Neural cell (in vitro differentiated cells): ENCODE results near the gene CDK4.

Experiments used
- EP300 ChIP-seq: fragments of 450-650 bp; conservative IDR thresholded peaks from 2 replicates; pipeline ENCODE4 v1.6.1; 2014; ENCODE audit warnings: antibody characterized with exemption, mild to moderate bottlenecking, moderate library complexity; ENCODE audit not compliant: poor library complexity, severe bottlenecking
- EZH2 ChIP-seq: fragments of 200-600, 300-800 bp; shearing (Covaris generic), sonication (generic); IDR thresholded peaks from 2 replicates; pipeline ENCODE4 v1.6.1; 2014; ENCODE audit warnings: antibody characterized with exemption, low read length, borderline replicate concordance, mild to moderate bottlenecking; ENCODE audit not compliant: insufficient read depth, poor library complexity, severe bottlenecking
- POLR2AphosphoS5 ChIP-seq: IDR thresholded peaks from 2 replicates; pipeline ENCODE4 v1.6.1; 2012
- RAD21 ChIP-seq: fragments of 450-650 bp; conservative IDR thresholded peaks from 2 replicates; pipeline ENCODE4 v1.6.1; 2014; ENCODE audit warnings: antibody characterized with exemption, mild to moderate bottlenecking, moderate library complexity
- REST ChIP-seq: IDR thresholded peaks from 2 replicates; pipeline ENCODE4 v1.6.1; 2012; ENCODE audit warnings: borderline replicate concordance
- TF ChIP-seq, protein P1 (sequence below): fragments of 450-650 bp; IDR thresholded peaks from 2 replicates; pipeline ENCODE4 v1.5.1; 2014; ENCODE audit warnings: antibody characterized with exemption, mild to moderate bottlenecking, moderate library complexity; ENCODE audit not compliant: poor library complexity, severe bottlenecking

- TF ChIP-seq, protein P1, sequence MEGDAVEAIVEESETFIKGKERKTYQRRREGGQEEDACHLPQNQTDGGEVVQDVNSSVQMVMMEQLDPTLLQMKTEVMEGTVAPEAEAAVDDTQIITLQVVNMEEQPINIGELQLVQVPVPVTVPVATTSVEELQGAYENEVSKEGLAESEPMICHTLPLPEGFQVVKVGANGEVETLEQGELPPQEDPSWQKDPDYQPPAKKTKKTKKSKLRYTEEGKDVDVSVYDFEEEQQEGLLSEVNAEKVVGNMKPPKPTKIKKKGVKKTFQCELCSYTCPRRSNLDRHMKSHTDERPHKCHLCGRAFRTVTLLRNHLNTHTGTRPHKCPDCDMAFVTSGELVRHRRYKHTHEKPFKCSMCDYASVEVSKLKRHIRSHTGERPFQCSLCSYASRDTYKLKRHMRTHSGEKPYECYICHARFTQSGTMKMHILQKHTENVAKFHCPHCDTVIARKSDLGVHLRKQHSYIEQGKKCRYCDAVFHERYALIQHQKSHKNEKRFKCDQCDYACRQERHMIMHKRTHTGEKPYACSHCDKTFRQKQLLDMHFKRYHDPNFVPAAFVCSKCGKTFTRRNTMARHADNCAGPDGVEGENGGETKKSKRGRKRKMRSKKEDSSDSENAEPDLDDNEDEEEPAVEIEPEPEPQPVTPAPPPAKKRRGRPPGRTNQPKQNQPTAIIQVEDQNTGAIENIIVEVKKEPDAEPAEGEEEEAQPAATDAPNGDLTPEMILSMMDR: no peak
- TF ChIP-seq RAD21 (no peak), POLR2AphosphoS5 (no peak), REST (no peak), EZH2 (no peak), EP300 (no peak)
These were observed 10.0 kb downstream of the CDK4 start for GRCh38 chr12:57741844-57742738.
